ENCODE results near the gene C1orf21. TPM values are rescaled to one million over a fixed set of nuclear protein-coding genes. Genes with fewer than 3 reads are reported as not detected.

Gene C1orf21
- total RNA-seq, 1 donor = 47.3 TPM

- no peak for DNase-seq (ENCODE audit: low read depth)
- H3K4me3 ChIP-seq (ENCODE audit: low read depth, low read length) = no peak overlapping the region
- TF ChIP-seq, protein P1, sequence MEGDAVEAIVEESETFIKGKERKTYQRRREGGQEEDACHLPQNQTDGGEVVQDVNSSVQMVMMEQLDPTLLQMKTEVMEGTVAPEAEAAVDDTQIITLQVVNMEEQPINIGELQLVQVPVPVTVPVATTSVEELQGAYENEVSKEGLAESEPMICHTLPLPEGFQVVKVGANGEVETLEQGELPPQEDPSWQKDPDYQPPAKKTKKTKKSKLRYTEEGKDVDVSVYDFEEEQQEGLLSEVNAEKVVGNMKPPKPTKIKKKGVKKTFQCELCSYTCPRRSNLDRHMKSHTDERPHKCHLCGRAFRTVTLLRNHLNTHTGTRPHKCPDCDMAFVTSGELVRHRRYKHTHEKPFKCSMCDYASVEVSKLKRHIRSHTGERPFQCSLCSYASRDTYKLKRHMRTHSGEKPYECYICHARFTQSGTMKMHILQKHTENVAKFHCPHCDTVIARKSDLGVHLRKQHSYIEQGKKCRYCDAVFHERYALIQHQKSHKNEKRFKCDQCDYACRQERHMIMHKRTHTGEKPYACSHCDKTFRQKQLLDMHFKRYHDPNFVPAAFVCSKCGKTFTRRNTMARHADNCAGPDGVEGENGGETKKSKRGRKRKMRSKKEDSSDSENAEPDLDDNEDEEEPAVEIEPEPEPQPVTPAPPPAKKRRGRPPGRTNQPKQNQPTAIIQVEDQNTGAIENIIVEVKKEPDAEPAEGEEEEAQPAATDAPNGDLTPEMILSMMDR (IDR thresholded peaks at IDR 0.05; ENCODE audit: insufficient read depth, low read length) = no peak
Observed at GRCh38 chr1:184672013-184672726, 285.3 kb downstream of the C1orf21 start.

- DNase-seq (ENCODE audit: low read depth) = no peak
- H3K4me3 ChIP-seq (ENCODE audit: low read depth, low read length) = no peak overlapping the region
- TF ChIP-seq, protein P1 (IDR thresholded peaks at IDR 0.05; ENCODE audit: insufficient read depth, low read length) = no peak
Observed at GRCh38 chr1:184673305-184673704, 286.5 kb downstream of the C1orf21 start.

DNA sequence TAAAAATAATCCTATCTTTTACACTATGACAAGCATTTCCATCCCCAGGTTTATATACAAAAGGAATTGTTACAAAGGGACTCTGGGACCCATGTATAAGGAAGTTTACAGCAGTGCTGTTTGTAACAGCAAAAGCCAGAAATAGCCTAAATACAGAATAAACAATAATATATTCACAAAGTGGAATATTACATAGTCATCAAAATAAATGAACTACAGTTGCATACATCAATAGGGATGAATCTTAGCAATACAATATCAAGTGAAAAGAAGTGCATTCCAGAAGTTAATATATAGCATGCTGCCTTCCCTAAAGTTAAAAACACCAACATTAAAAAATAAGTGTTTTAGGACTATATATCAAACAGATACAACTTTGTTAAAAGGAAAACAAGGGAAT lies 290.5 kb downstream of the C1orf21 start:
- TF ChIP-seq, protein P1 (IDR thresholded peaks at IDR 0.05; ENCODE audit: insufficient read depth, low read length) = no peak
- DNase-seq (ENCODE audit: low read depth) = no peak
- H3K4me3 ChIP-seq (ENCODE audit: low read depth, low read length) = no peak overlapping the region

Data from fibroblast of the aortic adventitia (primary cell).